Measurements from ENCODE around the gene NEURL2. TPM values are rescaled to one million over a fixed set of nuclear protein-coding genes. Genes with fewer than 3 reads are reported as not detected.

NEURL2 gene
- total RNA-seq, 1 donor from 2014 or later, result 6.4 TPM

DNA sequence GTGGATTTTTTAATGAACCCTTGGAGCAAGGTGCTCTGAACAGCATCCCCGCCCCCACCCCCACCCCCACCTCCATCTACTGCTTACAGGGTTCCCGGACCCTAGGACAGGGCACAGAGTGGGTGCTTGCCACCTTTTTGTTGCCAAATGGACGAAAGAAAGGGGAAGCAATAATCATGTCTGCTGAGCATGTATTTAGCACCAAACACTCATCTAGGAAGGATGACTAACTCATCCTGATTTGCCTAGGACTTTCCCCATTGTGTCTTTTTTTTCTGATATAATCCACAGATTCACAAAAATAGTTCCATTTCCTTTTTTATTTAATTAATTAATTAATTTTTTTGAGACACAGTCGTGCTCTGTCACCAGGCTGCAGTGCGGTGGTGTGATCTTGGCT, 22.1 kb upstream of the NEURL2 start:
- H3K4me1 Mint-ChIP-seq (ENCODE audit: unreplicated experiment), result peaks cover 14% of the 10 kb centered on the region
- no peaks in the 10 kb centered on the region for H3K9me3 Mint-ChIP-seq
- no peak overlapping the region for H3K27ac Mint-ChIP-seq
- peak overlapping the region; percentile 65 for H3K4me3 Mint-ChIP-seq
- peaks cover 7% of the 10 kb centered on the region for H3K36me3 Mint-ChIP-seq
- no peaks in the 10 kb centered on the region for H3K27me3 Mint-ChIP-seq
- no peak for TF ChIP-seq CTCF (conservative IDR thresholded peaks at IDR 0.05)
- DNase-seq (ENCODE audit: extremely low spot score, unreplicated experiment), result no peak

DNA sequence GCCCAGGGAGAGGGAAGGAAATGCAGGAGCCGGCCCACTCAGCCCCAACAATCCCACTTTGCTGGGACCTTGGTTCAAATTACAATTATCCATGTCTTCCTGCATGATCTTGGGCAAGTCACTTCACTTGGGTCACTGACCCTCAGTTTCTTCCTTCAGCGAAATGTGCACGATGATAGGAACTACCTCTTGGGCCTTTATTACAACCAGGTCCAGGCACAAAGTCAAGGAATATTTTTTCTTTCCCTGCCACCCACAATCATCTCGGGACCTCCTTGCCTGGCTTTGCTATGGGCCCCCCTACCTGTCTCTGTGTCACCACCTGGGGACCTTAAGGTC, 21.3 kb upstream of the NEURL2 start:
- peak overlapping the region; percentile 93 for H3K4me3 Mint-ChIP-seq
- no peak for TF ChIP-seq CTCF (conservative IDR thresholded peaks at IDR 0.05)
- H3K9me3 Mint-ChIP-seq, result no peaks in the 10 kb centered on the region
- H3K27me3 Mint-ChIP-seq, result no peaks in the 10 kb centered on the region
- peak overlapping the region; percentile 53 for H3K27ac Mint-ChIP-seq
- peaks cover 14% of the 10 kb centered on the region for H3K4me1 Mint-ChIP-seq (ENCODE audit: unreplicated experiment)
- DNase-seq (ENCODE audit: extremely low spot score, unreplicated experiment), result no peak
- H3K36me3 Mint-ChIP-seq, result peaks cover 10% of the 10 kb centered on the region

- Mint-ChIP-seq H3K4me1 (ENCODE audit: unreplicated experiment) (peaks cover 14% of the 10 kb centered on the region), H3K27ac (peak within 1 kb of the TSS; percentile 86), H3K9me3 (no peaks in the 10 kb centered on the region), H3K4me3 (peak within 1 kb of the TSS; percentile 93), H3K36me3 (peaks cover 10% of the 10 kb centered on the region), H3K27me3 (no peaks in the 10 kb centered on the region)
- DNase-seq (ENCODE audit: extremely low spot score, unreplicated experiment), result peak; percentile 81
- TF ChIP-seq CTCF (conservative IDR thresholded peaks at IDR 0.05), result no peak
Measured at GRCh38 chr20:45911486-45912343, 20.7 kb upstream of the NEURL2 start, which contains the start of gene PLTP. Gene PLTP, minus strand, starts transcription at chr20:45912155. Its CDS starts 703 bp downstream, at chr20:45911452.

DNA sequence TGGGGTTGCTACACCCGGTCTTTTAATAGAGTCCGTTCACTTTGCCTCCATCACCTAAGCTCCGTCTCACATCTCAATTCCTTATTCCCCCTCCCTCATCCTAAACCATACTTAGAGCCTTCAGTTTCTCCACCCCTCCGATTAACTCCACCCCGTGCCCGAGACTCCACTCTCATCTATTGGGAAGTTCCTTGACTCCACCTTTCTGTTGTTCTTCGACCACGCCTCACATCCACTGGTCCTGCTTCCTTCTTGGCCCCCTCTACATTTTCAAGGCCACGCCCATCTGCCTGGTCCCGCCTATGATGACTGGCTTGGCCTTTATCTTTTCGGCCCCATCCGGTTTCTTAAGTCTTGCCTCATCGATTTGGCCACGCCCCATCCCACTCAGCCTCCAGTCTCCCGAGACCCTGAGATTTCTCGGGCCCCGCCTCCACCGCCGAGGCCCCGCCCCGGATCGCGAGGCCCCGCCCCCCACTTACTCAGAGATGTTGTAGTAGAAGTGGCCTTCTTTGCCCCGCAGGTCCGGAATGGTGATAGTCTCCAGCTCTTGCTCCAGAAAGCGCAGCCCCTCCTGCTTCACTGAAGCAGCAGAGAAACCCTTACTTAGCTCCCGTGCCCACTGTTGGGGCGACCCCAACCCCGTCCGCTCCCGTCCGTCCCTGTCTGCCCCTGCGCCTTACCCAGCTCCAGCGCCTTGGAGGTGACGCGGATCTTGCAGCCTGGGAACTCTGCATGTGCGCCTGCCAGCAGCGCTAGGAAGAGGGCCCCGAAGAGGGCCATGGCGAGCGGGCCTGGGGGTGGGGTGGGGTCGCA, 19.9 kb upstream of the NEURL2 start:
- no peak for TF ChIP-seq CTCF (conservative IDR thresholded peaks at IDR 0.05)

GRCh38 chr20:45909817-45910669, 19.0 kb upstream of the NEURL2 start:
- Mint-ChIP-seq H3K4me3 (peak overlapping the region; percentile 93), H3K4me1 (ENCODE audit: unreplicated experiment) (peaks cover 14% of the 10 kb centered on the region), H3K27me3 (no peaks in the 10 kb centered on the region), H3K9me3 (no peaks in the 10 kb centered on the region), H3K36me3 (peaks cover 10% of the 10 kb centered on the region), H3K27ac (peak overlapping the region; percentile 86)
- no peak for DNase-seq (ENCODE audit: extremely low spot score, unreplicated experiment)
- no peak for TF ChIP-seq CTCF (conservative IDR thresholded peaks at IDR 0.05)

More for the DNA sequence above, 19.9 kb upstream of the NEURL2 start:
- Mint-ChIP-seq H3K4me1 (ENCODE audit: unreplicated experiment) (peaks cover 14% of the 10 kb centered on the region), H3K27ac (peak overlapping the region; percentile 86), H3K4me3 (peak overlapping the region; percentile 93), H3K36me3 (peaks cover 10% of the 10 kb centered on the region), H3K27me3 (no peaks in the 10 kb centered on the region), H3K9me3 (no peaks in the 10 kb centered on the region)
- DNase-seq (ENCODE audit: extremely low spot score, unreplicated experiment), result peak; percentile 99
